Fibroblast of gingiva (primary cell): ENCODE data around the gene LRMDA.
"Not testable (repeated sequence)": the region's sequence is repeated elsewhere in the genome, so short reads cannot be mapped to it uniquely, and the experiment has no call there.

ENCODE experiments used
- DNase-seq: peaks from one replicate; pipeline ENCODE4 v3.0.0-alpha.2; 2011; ENCODE audit warnings: low read depth

The LRMDA gene

GRCh38 chr10:76126607-76127527, 695.4 kb downstream of the LRMDA start:
- DNase-seq = peak; percentile 83

GRCh38 chr10:76127984-76128589, 696.7 kb downstream of the LRMDA start:
- no peak for DNase-seq

GRCh38 chr10:76129213-76129612, 697.8 kb downstream of the LRMDA start:
- no peak for DNase-seq

- no peak for DNase-seq
These were observed 699.5 kb downstream of the LRMDA start for GRCh38 chr10:76130892-76131291.

GRCh38 chr10:76133597-76134255, 702.3 kb downstream of the LRMDA start:
- peak; percentile 87 for DNase-seq

- DNase-seq = no peak
These were observed 705.5 kb downstream of the LRMDA start for GRCh38 chr10:76136961-76137360.

GRCh38 chr10:76138286-76138685, 706.9 kb downstream of the LRMDA start:
- no peak for DNase-seq

GRCh38 chr10:76138906-76139305, 707.5 kb downstream of the LRMDA start:
- DNase-seq = no peak

- DNase-seq = no peak
These were observed 708.0 kb downstream of the LRMDA start for GRCh38 chr10:76139431-76139830.

GRCh38 chr10:76141376-76141775, 710.0 kb downstream of the LRMDA start:
- DNase-seq = no peak

GRCh38 chr10:76148217-76148616, 716.8 kb downstream of the LRMDA start:
- not testable (repeated sequence) for DNase-seq

GRCh38 chr10:76149182-76149581, 717.8 kb downstream of the LRMDA start:
- DNase-seq = peak; percentile 6

- no peak for DNase-seq
These were observed 718.2 kb downstream of the LRMDA start for GRCh38 chr10:76149602-76150138.

GRCh38 chr10:76150139-76150875, 718.9 kb downstream of the LRMDA start:
- no peak for DNase-seq

GRCh38 chr10:76150876-76151288, 719.5 kb downstream of the LRMDA start:
- DNase-seq = no peak

- DNase-seq = no peak
These were observed 720.8 kb downstream of the LRMDA start for GRCh38 chr10:76152186-76152585.

- no peak for DNase-seq
These were observed 724.5 kb downstream of the LRMDA start for GRCh38 chr10:76155961-76156360.

GRCh38 chr10:76160446-76161300, 729.2 kb downstream of the LRMDA start:
- DNase-seq = no peak

GRCh38 chr10:76161301-76161582, 729.8 kb downstream of the LRMDA start:
- peak; percentile 7 for DNase-seq

GRCh38 chr10:76168437-76168836, 737.0 kb downstream of the LRMDA start:
- DNase-seq = no peak

GRCh38 chr10:76169246-76169645, 737.8 kb downstream of the LRMDA start:
- no peak for DNase-seq
